ENCODE data around the gene KCNS1. TPM values are rescaled to one million over a fixed set of nuclear protein-coding genes. Genes with fewer than 3 reads are reported as not detected.

KCNS1 gene
- total and polyA plus RNA-seq, 7 donors, result 0.14 to 1.1 (median 0.60) TPM; not detected in 4

DNA sequence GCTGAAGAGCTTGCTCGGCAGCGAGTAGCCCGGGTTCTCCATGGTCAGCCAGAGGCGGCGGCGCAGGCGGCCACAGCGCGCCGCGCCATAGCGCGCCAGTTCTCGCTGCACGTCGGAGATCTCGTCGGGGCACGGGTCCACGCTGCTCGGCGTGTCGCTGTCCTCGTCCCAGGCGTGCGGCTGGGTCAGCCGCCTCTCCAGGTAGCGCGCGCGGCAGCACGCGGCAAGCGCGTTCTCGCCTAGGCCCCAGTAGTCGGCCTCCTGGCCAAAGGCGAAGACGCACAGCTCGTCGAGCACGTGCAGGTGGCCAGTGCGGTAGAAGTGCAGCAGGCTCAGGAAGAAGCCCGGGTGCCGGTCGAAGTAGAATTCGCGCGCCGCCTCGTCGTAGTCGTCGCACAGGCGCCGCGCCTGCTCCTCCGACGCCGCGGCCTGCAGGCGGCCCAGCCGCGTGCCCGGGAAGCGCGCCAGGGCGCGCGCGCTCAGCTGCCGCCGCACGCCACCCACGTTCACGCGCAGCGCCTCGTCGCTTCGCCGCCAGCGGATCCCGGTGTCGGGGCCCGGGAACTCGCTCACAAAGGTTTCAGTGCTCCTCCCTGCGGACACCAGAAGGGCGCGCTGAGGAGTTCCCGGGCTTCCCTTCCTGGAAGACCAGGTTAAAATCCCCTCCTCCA is 2.7 kb downstream of the KCNS1 start:
- WGBS, 2 donors, result 9 to 43% methylated on average over 91 of the region's 91 CpGs
- TF ChIP-seq EP300 (IDR thresholded peaks at IDR 0.05) (no peak), POLR2A (IDR thresholded peaks at IDR 0.05) (no peak), POLR2AphosphoS5 (IDR thresholded peaks at IDR 0.05) (no peak)
- TF ChIP-seq, protein P1, sequence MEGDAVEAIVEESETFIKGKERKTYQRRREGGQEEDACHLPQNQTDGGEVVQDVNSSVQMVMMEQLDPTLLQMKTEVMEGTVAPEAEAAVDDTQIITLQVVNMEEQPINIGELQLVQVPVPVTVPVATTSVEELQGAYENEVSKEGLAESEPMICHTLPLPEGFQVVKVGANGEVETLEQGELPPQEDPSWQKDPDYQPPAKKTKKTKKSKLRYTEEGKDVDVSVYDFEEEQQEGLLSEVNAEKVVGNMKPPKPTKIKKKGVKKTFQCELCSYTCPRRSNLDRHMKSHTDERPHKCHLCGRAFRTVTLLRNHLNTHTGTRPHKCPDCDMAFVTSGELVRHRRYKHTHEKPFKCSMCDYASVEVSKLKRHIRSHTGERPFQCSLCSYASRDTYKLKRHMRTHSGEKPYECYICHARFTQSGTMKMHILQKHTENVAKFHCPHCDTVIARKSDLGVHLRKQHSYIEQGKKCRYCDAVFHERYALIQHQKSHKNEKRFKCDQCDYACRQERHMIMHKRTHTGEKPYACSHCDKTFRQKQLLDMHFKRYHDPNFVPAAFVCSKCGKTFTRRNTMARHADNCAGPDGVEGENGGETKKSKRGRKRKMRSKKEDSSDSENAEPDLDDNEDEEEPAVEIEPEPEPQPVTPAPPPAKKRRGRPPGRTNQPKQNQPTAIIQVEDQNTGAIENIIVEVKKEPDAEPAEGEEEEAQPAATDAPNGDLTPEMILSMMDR (IDR thresholded peaks at IDR 0.05), result no peak
- H3K27ac ChIP-seq, result no peak overlapping the region
- no peaks in the 10 kb centered on the region for H3K36me3 ChIP-seq
- peaks cover 18 to 58% (median 29%) of the 10 kb centered on the region in 3 donors for H3K27me3 ChIP-seq
- no peaks in the 10 kb centered on the region for H3K9me3 ChIP-seq
- intact Hi-C loops (cut with DNase I), result loop anchor here (5.0 kb wide), 1 partner anchor 194 kb away; no protein-coding TSS in a partner anchor
- H3K4me3 ChIP-seq, result peak overlapping the region in 2 of 4 donors; percentile 9 to 15
- H3K4me1 ChIP-seq, result peaks cover 0 to 19% (median 14%) of the 10 kb centered on the region in 4 donors
- no peak for DNase-seq

DNA sequence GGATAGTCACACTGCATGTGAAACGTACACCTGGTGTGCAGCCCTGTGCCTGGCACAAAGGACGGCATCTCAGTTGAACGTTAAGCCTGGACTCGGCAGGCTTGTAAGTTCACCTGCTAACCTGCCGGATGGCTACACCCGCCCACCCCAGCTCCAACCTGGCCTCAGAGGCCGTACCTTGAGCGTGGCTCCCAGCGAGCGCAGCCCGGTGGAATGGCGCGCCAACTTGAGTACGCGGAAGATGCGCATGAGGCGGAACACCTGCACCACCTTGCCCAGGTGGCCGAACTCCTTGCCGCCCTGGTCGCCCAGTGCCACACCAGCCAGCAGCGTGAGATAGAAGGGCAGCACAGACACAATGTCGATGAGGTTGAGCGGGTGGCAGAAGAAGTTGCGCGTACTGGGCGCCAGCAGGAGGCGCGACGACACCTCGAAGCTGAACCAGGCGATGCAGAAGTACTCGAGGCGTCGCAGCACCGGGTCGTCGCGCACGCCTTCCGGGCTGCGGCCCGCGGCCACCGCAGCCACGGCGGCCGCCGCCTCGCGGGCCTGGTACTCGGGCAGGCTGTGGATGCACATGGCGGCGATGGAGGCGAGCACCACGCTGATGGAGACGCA is 3.3 kb downstream of the KCNS1 start:
- Histone ChIP-seq H3K4me3 (peak overlapping the region in 2 of 4 donors; percentile 9 to 15), H3K9me3 (no peaks in the 10 kb centered on the region), H3K36me3 (no peaks in the 10 kb centered on the region), H3K4me1 (peaks cover 0 to 19% (median 14%) of the 10 kb centered on the region in 4 donors), H3K27ac (no peak overlapping the region), H3K27me3 (peaks cover 18 to 58% (median 29%) of the 10 kb centered on the region in 3 donors)
- no peak for DNase-seq
- TF ChIP-seq, protein P1 (IDR thresholded peaks at IDR 0.05), result peak in 1 of 4 experiments; percentile 8
- TF ChIP-seq POLR2AphosphoS5 (IDR thresholded peaks at IDR 0.05), result no peak
- whole genome bisulfite sequencing, 2 donors, result 28 to 48% methylated on average over 56 of the region's 56 CpGs
- intact Hi-C loops (cut with DNase I), result loop anchor here (5.0 kb wide), 1 partner anchor 195 kb away; no protein-coding TSS in a partner anchor

DNA sequence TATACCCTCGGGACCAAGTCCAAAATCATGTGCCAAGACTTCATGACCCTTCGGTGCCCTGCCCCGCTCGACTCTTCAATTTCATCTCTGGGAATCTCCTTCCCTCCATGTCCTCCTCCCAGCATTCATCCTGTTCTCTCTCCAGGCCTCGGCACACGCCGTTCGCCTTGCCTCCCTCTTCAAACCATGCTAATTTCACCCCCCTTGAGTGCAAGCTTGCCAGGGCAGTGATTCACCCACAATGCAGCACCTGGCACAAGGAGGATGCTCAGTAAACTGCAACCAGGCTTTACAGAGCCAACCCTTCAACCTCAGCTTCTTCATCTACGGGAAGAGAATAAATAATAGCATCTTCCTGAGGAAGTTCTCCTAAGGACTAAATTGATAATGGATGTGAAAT is 4.1 kb downstream of the KCNS1 start:
- WGBS, 2 donors, result 84 to 88% methylated on average over 9 of the region's 9 CpGs
- no peak for DNase-seq
- no peak overlapping the region for H3K4me3 ChIP-seq
- intact Hi-C loops (cut with DNase I), result loop anchor here (1.0 to 5.0 kb wide), 2 partner anchors 52 to 196 kb away; no protein-coding TSS in a partner anchor
- H3K9me3 ChIP-seq, result no peaks in the 10 kb centered on the region
- TF ChIP-seq POLR2AphosphoS5 (IDR thresholded peaks at IDR 0.05) (no peak), POLR2A (IDR thresholded peaks at IDR 0.05) (no peak), EP300 (IDR thresholded peaks at IDR 0.05) (no peak)
- TF ChIP-seq, protein P1 (IDR thresholded peaks at IDR 0.05), result no peak
- no peaks in the 10 kb centered on the region for H3K36me3 ChIP-seq
- peaks cover 0 to 19% (median 14%) of the 10 kb centered on the region in 4 donors for H3K4me1 ChIP-seq
- H3K27me3 ChIP-seq, result peaks cover 18 to 58% (median 29%) of the 10 kb centered on the region in 3 donors
- H3K27ac ChIP-seq, result no peak overlapping the region

DNA sequence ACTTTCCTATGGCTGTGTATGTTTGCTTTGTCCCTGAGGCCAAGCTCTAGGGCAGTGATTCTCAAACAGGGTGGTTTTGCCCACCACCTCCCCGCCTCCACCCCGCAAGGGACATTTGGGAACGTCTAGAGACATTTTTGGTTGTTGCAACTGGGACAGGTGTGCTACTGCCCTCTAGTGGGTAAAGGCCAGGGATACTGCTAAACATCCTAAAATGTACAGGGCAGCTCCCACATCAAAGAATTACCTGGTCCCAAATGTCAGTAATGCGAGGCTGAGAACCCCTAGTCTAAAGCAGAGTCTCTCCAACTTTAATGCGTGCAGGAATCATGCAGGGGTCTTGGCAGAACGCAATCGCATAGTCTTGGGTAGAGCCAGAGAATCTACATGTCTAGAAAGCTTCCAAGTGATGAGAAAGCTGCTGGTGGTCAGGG is 5.1 kb downstream of the KCNS1 start:
- H3K9me3 ChIP-seq, result no peaks in the 10 kb centered on the region
- peaks cover 16 to 50% (median 29%) of the 10 kb centered on the region in 3 donors for H3K27me3 ChIP-seq
- peaks cover 0 to 16% (median 13%) of the 10 kb centered on the region in 4 donors for H3K4me1 ChIP-seq
- DNase-seq, result no peak
- no peaks in the 10 kb centered on the region for H3K36me3 ChIP-seq
- WGBS, 2 donors, result 12% methylated on average over 7 of the region's 7 CpGs
- no peak overlapping the region for H3K27ac ChIP-seq
- H3K4me3 ChIP-seq, result no peak overlapping the region
- TF ChIP-seq, protein P1 (IDR thresholded peaks at IDR 0.05), result peak in 3 of 4 experiments; percentile 41 to 74 (median 42)
- no peak for TF ChIP-seq EP300 (IDR thresholded peaks at IDR 0.05)
- intact Hi-C loops (cut with DNase I), result loop anchor here (1.0 to 5.0 kb wide), 3 partner anchors 52 to 196 kb away; no protein-coding TSS in a partner anchor

Data from sigmoid colon (tissue), 7 donors.